ENCODE measurements around the gene MARK2.
"Not testable (repeated sequence)": the region's sequence is repeated elsewhere in the genome, so short reads cannot be mapped to it uniquely, and the experiment has no call there.

MARK2 gene

GRCh38 chr11:63858628-63859550, 20.0 kb downstream of the MARK2 start:
- DNase-seq = peak; percentile 83 to 90 (median 85)

DNA sequence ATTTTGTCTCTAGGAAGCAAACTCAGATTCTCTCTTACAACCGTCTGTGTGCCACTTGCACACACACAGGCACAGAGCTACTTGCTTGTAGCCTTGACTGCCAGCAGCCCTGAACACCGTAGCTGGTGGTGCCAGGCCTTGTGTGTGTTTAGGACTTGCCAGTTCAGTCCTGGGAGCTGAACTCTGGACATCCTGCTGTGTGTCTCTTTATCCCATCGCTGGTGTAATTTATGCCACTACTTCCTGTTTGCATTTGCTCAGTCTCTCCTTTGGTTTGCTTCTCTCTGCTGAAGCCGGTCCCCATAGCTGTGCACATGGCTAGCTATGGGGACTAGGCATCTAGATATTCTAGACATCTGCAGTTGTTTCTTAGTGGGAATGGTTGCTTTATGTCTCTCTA, 24.0 kb downstream of the MARK2 start:
- DNase-seq = peak; percentile 15 to 51 (median 48)

DNA sequence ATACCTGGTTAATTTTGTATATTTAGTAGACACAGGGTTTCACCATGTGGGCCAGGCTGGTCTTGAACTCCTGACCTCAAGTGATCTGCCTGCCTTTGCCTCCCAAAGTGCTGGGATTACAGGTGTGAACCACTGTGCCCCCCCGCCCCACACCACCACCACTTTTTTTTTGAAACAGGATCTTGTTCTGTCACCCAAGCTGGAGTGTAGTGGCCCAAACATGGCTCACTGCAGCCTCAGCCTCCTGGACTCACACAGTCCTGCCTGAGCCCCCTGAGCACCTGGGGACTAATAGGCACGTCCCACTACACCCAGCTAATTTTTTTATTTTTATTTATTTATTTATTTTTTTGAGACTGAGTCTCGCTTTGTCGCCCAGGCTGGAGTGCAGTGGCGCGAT, 24.7 kb downstream of the MARK2 start:
- not testable (repeated sequence) for DNase-seq

GRCh38 chr11:63866211-63866610, 27.3 kb downstream of the MARK2 start:
- peak; percentile 51 to 71 (median 64) for DNase-seq

DNA sequence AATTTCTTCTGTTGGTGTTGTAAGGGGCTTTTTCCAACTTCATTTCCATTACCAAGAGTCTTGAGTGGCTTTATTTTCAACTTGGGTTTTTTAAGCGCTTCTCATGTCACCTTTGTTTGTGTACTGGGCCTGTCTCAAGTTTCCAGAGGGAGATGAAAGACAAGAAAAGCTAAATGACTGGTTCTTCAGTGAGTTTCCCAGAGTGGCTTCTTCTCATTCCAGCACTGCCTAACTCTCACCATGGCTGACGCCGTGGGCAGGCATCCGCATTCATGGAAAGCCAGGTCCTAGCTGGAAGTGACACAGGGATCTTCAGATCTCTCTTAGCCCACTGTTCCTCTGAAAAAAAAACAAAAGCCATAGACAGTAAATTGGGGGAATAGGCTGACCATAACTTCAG, 28.6 kb downstream of the MARK2 start:
- DNase-seq = no peak

- peak in 2 of 4 experiments; percentile 32 for DNase-seq
Measured at GRCh38 chr11:63868399-63869064, 29.6 kb downstream of the MARK2 start.

DNA sequence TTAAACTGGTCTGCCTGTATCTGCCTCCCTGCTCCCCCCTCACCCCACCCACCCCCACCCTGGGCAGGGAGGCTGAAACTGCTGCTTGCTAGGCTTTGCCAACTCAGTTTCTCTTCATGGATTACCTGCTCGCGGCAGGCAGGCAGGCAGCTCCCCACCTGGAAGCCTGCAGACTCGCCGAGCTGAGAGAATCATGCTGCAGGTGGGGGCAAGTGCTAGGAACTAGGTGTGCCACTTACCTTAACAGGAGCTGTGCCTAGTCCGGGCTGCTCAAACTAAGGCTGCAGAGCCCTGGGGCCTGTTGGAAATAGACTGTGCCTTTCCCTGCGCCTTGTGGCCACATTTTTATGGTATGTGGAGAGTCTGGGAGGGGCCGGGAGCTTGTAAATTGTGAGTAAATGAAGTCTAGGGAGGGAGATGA, 30.3 kb downstream of the MARK2 start:
- DNase-seq = no peak

DNA sequence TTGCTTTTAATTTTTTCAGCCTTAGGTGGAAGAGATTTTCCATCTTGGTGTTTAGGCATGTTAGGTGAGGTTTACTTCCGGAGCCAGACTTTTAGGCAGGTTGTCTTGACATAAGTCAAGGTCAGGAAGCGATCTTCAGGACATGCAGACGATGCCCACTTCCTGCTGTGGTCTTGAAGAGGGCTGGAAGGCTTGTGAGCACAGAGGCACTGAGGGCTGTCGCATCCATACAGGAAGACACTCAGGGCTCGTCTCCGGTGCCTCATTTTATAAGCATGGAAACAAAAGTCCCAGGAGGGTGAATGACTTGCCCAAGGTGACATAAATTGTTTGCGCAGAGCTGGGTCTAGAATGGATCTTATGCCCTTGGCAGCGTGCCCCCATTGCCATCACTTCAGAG, 30.8 kb downstream of the MARK2 start:
- no peak for DNase-seq

GRCh38 chr11:63870351-63871140, 31.6 kb downstream of the MARK2 start:
- peak; percentile 27 to 52 (median 52) for DNase-seq

DNA sequence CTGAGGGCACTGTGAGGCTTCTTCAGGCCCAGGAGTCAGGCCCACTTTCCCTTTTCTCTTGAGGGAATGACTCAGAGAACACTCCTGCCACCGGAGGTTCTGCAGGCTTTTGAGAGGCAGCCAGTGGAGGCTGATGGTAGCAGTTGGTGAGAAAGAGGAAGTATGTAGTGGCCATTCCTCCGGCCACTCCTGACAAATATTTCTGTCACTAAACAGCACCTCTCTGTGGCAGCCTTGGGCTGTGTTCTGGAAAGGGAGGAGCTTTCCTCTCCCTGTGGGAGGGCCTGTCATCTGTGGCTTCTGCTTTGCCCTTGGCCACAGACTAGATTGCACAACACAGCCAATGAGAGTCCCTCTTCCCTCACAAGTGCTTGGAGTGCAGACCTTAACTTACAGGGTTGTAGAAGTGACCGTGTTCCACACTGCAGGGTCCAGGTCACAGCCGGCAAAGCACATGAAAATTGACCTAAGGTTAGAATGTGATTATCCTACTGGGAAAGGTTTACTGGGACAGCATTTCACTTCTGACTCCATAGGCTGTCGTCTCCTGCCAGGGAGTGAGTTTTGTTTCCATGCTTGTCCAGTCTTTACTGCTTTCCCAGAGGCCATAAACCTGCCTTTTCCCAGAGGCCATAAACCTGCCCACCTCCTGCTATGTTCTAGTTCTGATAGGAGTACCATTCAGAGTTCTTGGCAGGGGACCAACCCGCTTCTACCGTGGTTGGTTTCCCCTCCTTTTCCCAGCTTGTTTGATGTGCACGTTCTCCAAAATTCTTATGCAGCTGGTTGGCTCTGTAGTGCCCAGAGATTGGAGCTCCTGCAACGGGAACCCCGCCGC, 33.3 kb downstream of the MARK2 start:
- DNase-seq = peak; percentile 95 to 99 (median 96)

- no peak for DNase-seq
Measured at GRCh38 chr11:63872800-63873197, 33.9 kb downstream of the MARK2 start.

GRCh38 chr11:63873311-63873710, 34.4 kb downstream of the MARK2 start:
- DNase-seq = peak in 3 of 4 experiments; percentile 50 to 55 (median 55)

DNA sequence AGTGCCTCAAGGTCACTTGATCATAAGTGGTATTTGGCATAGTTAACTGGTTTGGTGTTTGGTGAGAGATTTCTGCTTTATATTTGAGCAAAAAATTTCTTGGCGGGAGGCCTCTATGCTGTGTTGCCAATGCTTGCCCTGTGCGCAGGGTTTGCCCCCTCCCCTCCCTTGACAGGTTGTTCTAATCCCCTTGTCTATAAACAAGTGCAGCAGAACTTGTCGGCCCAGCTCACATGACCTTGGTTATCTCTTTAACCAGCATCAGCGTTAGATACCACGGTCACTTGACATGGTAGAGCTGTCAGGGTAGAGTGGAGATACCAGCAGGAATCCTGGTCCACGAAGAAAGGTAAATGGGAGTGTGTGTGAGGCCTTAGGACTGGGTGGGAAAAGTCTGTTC, 35.6 kb downstream of the MARK2 start:
- DNase-seq = no peak

DNA sequence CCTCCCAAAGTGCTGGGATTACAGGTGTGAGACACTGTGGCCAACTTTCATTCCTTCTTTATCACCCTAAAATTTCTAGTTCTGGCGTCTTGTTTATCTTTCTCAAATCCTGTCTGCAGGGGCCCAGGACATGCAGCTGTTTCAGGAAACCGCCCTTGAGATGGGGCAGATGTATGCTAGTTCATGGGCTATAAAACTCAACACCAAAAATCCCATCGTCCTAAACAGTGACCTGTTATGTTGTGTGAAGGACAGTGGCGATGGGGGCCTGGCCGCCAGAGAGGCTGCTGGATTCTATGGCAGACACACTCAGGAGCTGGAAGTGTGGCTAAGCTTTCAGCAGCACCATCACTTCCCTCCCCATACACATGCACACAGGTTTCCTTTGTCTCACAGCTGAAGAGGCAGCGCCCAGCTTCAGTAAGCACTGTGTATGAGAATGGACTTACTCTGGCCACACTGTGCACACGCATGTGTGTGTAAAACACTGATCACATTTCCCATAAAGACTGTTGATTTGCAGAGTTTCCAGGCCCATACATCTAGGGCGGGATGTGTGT, 36.7 kb downstream of the MARK2 start:
- DNase-seq = no peak

DNA sequence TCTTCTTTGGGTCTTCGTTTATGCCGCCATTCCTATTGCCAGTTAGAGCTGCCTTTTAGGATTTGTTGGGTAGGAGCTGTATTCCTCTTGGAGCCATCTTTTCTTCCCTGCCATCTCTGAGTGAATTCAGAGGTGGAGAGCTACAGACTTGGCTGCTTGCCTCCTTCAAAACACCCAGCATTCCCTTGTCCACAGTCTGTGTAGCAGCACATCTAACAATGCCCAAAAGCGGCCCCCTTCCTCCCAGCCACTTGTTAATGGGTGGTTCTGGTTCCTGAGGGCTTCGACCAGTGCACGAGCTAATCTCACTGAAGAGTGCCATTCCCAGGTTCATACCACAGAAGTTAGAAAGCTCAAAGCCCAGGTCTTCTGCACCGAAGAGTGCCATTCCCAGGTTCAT, 37.7 kb downstream of the MARK2 start:
- no peak for DNase-seq

DNA sequence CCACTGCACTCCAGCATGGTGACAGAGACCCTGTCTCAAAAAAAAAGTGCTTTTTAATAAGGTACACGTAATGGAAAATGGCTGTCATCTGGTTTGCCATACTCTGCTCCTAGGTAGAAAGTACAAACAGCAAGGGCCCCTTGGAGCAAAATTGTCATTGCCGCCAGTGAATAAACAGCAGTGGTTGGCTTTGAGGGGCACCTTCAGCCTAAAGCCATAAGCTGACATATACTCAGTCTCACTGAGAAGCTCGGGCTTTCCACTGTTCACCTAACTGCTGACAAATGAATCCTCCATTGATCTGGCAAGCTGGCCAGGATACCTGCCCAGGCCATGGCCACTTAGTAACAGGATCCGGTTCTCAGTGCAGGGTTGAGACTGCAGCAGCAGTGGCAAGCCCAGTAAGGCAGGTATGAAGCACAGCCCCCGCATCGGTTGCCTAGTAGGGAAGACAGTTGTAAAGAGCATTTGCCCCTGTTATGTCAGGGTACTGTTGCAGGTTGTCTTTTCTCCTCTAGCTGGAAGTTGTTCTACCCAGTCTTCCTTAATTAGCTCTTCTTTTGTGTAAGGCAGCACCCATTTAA, 38.8 kb downstream of the MARK2 start:
- DNase-seq = no peak

- DNase-seq = peak in 1 of 4 experiments; percentile 30
Measured at GRCh38 chr11:63879598-63880402, 40.9 kb downstream of the MARK2 start.

GRCh38 chr11:63880403-63880790, 41.5 kb downstream of the MARK2 start:
- DNase-seq = no peak

DNA sequence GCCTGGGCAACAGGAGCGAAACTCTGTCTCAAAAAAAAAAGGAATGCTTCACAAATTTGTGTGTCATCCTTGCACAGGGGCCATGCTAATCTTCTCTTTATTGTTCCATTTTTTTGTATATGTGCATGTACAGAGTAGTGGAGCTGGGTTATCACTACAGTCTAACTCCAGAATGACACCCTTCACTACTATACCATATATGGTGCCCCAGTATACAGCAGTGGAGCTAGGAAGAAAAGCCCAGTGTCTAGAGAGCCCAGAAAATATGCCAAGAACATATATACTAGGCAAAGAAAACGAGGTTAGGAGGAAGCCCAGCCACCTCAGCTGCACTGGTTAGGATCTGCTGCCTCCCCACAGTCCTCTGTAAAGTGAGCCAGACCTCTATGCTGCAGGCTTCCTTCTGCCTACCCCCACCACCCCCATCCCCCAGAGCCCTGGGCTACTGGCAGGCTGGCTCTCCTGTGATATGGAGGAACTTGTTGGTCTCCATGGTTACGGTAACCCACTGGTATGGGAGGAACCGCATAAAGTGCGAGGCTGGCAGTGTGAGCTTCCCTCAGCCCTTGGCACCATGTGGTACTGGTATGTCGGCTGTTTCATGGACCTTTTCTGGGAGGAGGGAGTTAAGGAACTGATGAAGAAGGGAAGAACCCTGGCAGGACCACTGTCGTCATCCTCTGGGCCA, 43.8 kb downstream of the MARK2 start:
- peak; percentile 93 to 98 (median 96) for DNase-seq

GRCh38 chr11:63883791-63884190, 44.9 kb downstream of the MARK2 start:
- peak; percentile 25 to 64 (median 46) for DNase-seq
